Astrocyte (in vitro differentiated cells and primary cell): Measurements from ENCODE around the gene CPEB3.

Experiments
- EZH2 ChIP-seq: IDR thresholded peaks from 2 replicates; pipeline ENCODE4 v1.6.1; 2012; ENCODE audit warnings: mild to moderate bottlenecking, low read length, inconsistent platforms; ENCODE audit not compliant: insufficient read depth
- TF ChIP-seq, protein P1 (sequence below): IDR thresholded peaks from 2 replicates; pipeline ENCODE4 v1.5.1; 2011; ENCODE audit warnings: low read depth, mild to moderate bottlenecking, inconsistent platforms, low read length, moderate library complexity; ENCODE audit not compliant: insufficient read depth

DNA sequence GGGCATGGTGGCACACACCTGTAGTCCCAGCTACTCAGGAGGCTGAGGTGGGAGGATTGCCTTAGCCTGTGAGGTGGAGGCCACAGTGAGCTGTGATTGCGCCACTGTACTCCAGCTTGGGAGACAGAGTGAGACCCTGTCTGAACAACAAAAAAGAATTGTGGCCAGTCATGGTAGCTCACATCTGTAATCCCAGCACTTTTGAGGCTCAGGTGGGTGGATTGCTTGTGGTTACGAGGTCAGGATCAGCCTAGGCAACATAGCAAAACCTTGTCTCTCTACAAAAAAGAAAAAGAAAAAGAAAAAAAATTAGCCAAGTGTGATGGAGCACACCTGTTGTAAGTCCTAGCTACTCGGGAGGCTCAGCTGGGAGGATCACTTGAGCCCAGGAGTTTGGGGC lies 22.9 kb upstream of the CPEB3 start:
- TF ChIP-seq, protein P1, sequence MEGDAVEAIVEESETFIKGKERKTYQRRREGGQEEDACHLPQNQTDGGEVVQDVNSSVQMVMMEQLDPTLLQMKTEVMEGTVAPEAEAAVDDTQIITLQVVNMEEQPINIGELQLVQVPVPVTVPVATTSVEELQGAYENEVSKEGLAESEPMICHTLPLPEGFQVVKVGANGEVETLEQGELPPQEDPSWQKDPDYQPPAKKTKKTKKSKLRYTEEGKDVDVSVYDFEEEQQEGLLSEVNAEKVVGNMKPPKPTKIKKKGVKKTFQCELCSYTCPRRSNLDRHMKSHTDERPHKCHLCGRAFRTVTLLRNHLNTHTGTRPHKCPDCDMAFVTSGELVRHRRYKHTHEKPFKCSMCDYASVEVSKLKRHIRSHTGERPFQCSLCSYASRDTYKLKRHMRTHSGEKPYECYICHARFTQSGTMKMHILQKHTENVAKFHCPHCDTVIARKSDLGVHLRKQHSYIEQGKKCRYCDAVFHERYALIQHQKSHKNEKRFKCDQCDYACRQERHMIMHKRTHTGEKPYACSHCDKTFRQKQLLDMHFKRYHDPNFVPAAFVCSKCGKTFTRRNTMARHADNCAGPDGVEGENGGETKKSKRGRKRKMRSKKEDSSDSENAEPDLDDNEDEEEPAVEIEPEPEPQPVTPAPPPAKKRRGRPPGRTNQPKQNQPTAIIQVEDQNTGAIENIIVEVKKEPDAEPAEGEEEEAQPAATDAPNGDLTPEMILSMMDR: no peak
- TF ChIP-seq EZH2: no peak
